ENCODE data around the gene NEK10.
A peak's percentile ranks its signal among the peaks of the same experiment; 100 is the strongest.

NEK10 gene

DNA sequence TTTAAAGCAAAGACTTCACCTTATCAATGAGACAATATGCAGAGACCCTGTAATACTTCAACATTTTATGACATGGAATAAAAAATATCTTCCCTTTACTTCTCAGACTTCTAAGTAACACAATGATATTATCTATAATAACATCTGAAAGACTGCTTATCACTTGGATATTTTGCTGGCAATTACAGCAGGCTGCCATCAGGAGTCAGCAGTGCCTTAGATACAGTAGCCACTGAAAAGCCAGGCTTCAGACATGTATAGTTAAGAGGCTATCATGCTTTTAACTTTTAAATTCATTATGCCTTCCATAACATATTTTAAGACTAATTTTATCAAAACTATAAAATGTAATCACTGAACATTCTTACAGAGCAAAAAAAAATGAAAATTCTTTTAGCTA is 227.5 kb downstream of the NEK10 start:
- Histone ChIP-seq H3K27ac (no peak overlapping the region), H3K9me3 (peaks cover 0 to 6% (median 5%) of the 10 kb centered on the region in 3 donors), H3K4me1 (peaks cover 0 to 27% (median 8%) of the 10 kb centered on the region in 4 donors), H3K36me3 (peaks cover 0 to 5% (median 0%) of the 10 kb centered on the region in 3 donors), H3K4me3 (no peak overlapping the region), H3K27me3 (no peaks in the 10 kb centered on the region)
- TF ChIP-seq, protein P1, sequence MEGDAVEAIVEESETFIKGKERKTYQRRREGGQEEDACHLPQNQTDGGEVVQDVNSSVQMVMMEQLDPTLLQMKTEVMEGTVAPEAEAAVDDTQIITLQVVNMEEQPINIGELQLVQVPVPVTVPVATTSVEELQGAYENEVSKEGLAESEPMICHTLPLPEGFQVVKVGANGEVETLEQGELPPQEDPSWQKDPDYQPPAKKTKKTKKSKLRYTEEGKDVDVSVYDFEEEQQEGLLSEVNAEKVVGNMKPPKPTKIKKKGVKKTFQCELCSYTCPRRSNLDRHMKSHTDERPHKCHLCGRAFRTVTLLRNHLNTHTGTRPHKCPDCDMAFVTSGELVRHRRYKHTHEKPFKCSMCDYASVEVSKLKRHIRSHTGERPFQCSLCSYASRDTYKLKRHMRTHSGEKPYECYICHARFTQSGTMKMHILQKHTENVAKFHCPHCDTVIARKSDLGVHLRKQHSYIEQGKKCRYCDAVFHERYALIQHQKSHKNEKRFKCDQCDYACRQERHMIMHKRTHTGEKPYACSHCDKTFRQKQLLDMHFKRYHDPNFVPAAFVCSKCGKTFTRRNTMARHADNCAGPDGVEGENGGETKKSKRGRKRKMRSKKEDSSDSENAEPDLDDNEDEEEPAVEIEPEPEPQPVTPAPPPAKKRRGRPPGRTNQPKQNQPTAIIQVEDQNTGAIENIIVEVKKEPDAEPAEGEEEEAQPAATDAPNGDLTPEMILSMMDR (IDR thresholded peaks at IDR 0.05) = no peak
- no peak for DNase-seq
- intact Hi-C loops (cut with DNase I; ENCODE audit: low total_unique reads) = no loop called here

DNA sequence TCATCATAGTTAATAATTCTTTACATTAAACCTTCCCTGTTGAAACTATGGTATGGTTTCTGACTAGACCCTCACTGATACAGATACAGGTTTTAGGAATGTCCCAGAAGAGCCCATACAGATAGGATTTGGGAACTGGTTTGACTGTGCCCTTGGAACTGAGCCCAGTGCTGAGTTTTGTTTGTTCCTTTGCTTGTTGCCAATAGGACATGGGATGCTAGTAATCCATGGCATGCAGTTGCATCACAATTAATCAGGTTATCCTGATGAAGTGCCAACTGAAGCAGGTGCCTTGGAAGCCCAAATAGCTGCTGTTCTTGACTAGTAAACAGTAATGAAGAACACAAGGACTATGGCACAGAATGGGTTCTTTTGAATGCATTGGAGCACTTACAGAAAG is 230.6 kb downstream of the NEK10 start:
- Histone ChIP-seq H3K27me3 (no peaks in the 10 kb centered on the region), H3K4me3 (no peak overlapping the region), H3K27ac (peak overlapping the region in 1 of 2 donors; percentile 31), H3K9me3 (peaks cover 0 to 6% (median 5%) of the 10 kb centered on the region in 3 donors), H3K36me3 (peaks cover 0 to 5% (median 0%) of the 10 kb centered on the region in 3 donors), H3K4me1 (peaks cover 0 to 30% (median 10%) of the 10 kb centered on the region in 4 donors)
- intact Hi-C loops (cut with DNase I; ENCODE audit: low total_unique reads) = no loop called here
- TF ChIP-seq, protein P1 (IDR thresholded peaks at IDR 0.05) = no peak
- DNase-seq = no peak

- Histone ChIP-seq H3K9me3 (peaks cover 0 to 6% (median 5%) of the 10 kb centered on the region in 3 donors), H3K4me1 (peaks cover 0 to 30% (median 10%) of the 10 kb centered on the region in 4 donors), H3K27ac (no peak overlapping the region), H3K27me3 (no peaks in the 10 kb centered on the region), H3K4me3 (no peak overlapping the region), H3K36me3 (peaks cover 0 to 5% (median 0%) of the 10 kb centered on the region in 3 donors)
- TF ChIP-seq, protein P1 (IDR thresholded peaks at IDR 0.05) = no peak
- intact Hi-C loops (cut with DNase I; ENCODE audit: low total_unique reads) = no loop called here
- no peak for DNase-seq
These were observed 231.2 kb downstream of the NEK10 start for GRCh38 chr3:27138005-27138404.

DNA sequence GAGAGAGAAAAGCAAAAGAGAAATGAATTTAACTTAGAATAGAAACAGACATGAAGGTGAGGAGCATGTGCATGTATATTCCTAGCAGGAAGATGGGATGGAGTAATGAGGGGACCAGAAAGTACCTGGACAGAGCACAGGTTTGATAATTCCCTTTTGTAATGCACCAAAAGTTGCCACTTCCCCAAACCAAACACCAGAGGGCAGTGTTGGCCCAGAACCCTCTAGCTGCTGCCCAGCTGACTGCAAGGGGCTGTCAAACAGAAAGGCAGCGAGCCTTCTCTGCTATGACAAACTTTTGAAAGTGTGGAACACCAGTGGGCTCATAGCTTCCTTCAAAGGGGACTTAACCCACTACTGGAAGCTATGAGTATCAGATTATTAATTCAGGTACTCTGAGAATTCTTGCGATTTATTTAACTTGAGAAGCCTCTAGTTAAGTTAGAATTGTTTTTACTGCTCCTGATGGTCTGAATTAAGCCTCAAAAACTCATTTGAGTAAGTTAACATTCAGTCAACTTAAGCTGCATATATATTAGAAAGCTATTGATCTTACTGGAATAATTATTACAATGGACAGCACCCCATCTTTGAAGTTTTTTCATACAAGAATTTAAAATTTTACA is 234.9 kb downstream of the NEK10 start:
- H3K27ac ChIP-seq = no peak overlapping the region
- TF ChIP-seq, protein P1 (IDR thresholded peaks at IDR 0.05) = peak; percentile 83 to 85
- intact Hi-C loops (cut with DNase I; ENCODE audit: low total_unique reads) = loop anchor here (2.0 kb wide), 1 partner anchor 143 kb away; no protein-coding TSS in a partner anchor

DNA sequence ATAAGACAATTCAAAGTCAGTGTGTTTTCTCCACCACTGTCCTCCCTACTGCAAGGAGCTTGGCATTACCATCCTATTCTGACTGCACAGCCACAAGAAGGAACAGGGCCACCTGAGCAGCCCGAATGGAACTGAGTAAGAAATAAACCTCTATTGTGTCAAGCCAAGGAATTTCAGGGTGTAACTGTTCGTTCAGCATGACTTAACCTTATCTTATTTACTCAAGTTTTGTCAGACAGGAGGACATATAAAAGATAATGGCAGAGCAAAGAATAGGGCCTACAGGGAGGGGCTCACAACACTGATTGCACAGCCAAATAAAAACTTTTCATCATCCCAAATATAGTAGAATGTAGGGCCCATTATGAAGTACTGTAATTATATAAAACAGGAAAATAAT is 236.1 kb downstream of the NEK10 start:
- intact Hi-C loops (cut with DNase I; ENCODE audit: low total_unique reads) = no loop called here
- no peaks in the 10 kb centered on the region for H3K9me3 ChIP-seq
- TF ChIP-seq, protein P1 (IDR thresholded peaks at IDR 0.05) = no peak
- peaks cover 0 to 11% (median 3%) of the 10 kb centered on the region in 4 donors for H3K4me1 ChIP-seq
- no peak overlapping the region for H3K4me3 ChIP-seq
- H3K27ac ChIP-seq = no peak overlapping the region
- no peaks in the 10 kb centered on the region for H3K36me3 ChIP-seq
- no peak for DNase-seq
- H3K27me3 ChIP-seq = no peaks in the 10 kb centered on the region

More for the DNA sequence above, 234.9 kb downstream of the NEK10 start:
- no peaks in the 10 kb centered on the region for H3K36me3 ChIP-seq
- H3K4me3 ChIP-seq = no peak overlapping the region
- H3K27me3 ChIP-seq = no peaks in the 10 kb centered on the region
- H3K4me1 ChIP-seq = peaks cover 0 to 23% (median 10%) of the 10 kb centered on the region in 4 donors
- H3K9me3 ChIP-seq = no peaks in the 10 kb centered on the region
- DNase-seq = peak; percentile 58 to 74

All from tibial artery (tissue), 4 donors.